B cell (primary cell): ENCODE results near the gene NAPB.

ENCODE experiments used
- CTCF ChIP-seq: fragments of 200-600 bp; IDR thresholded peaks from one replicate; pipeline ENCODE4 v1.8.0; 2022; ENCODE audit warnings: antibody characterized with exemption, mild to moderate bottlenecking
- EZH2 ChIP-seq: IDR thresholded peaks from 2 replicates; pipeline ENCODE4 v1.6.1; 2012; ENCODE audit warnings: borderline replicate concordance, low read depth, mild to moderate bottlenecking, moderate library complexity, low read length; ENCODE audit not compliant: insufficient read depth, poor library complexity, severe bottlenecking

- TF ChIP-seq EZH2, result no peak
- TF ChIP-seq CTCF, result no peak
Measured at GRCh38 chr20:23334111-23334510, 87.2 kb downstream of the NAPB start.
